Measurements from ENCODE around the gene MAP3K20. TPM values are rescaled to one million over a fixed set of nuclear protein-coding genes. Genes with fewer than 3 reads are reported as not detected.

Gene MAP3K20
- total and polyA plus RNA-seq, 7 experiments from 2014 or later = 0.18 to 17.0 (median 1.5) TPM; not detected in 1

- Histone ChIP-seq H3K27ac (ENCODE audit: low read depth, low read length) (no peak overlapping the region), H3K4me3 (ENCODE audit: low read length) (no peak overlapping the region), H3K36me3 (ENCODE audit: control insufficient read depth in 2 of 3, insufficient read depth in 3 of 3, low read length in 3 of 3) (no peaks in the 10 kb centered on the region), H3K9me3 (ENCODE audit: control insufficient read depth in 2 of 3, low read length in 3 of 3) (no peaks in the 10 kb centered on the region), H3K4me1 (ENCODE audit: control insufficient read depth in 2 of 2, insufficient read depth in 2 of 2, low read length in 2 of 2) (no peaks in the 10 kb centered on the region), H3K27me3 (ENCODE audit: control insufficient read depth in 2 of 2, insufficient read depth in 2 of 2, low read length in 2 of 2) (no peaks in the 10 kb centered on the region)
- H3K4me1 Mint-ChIP-seq = peaks cover 0 to 11% (median 0%) of the 10 kb centered on the region in 7 donors
- peaks cover 0 to 3% (median 0%) of the 10 kb centered on the region in 5 donors for H3K36me3 Mint-ChIP-seq
- POLR2A ChIA-PET = interaction anchor here (0.6 kb wide), 1 partner anchor 1797 kb away, joined by 4 read pairs; no protein-coding TSS in a partner anchor
- DNase-seq = no peak
- peak; percentile 41 for ATAC-seq
- peaks cover 0 to 3% (median 0%) of the 10 kb centered on the region in 5 donors for H3K27me3 Mint-ChIP-seq
- CTCF ChIA-PET = interaction anchor here (1.1 kb wide), 1 partner anchor 44 kb away, joined by 3 read pairs; no protein-coding TSS in a partner anchor
- intact Hi-C loops (cut with micrococcal nuclease) = no loop called here
- H3K4me3 Mint-ChIP-seq = no peak overlapping the region
- no peak overlapping the region for H3K27ac Mint-ChIP-seq
- no peaks in the 10 kb centered on the region for H3K9me3 Mint-ChIP-seq
Observed at GRCh38 chr2:173101687-173102086, 26.0 kb downstream of the MAP3K20 start.

GRCh38 chr2:173104156-173104555 is 28.5 kb downstream of the MAP3K20 start:
- Histone ChIP-seq H3K27me3 (ENCODE audit: control insufficient read depth in 2 of 2, insufficient read depth in 2 of 2, low read length in 2 of 2) (no peaks in the 10 kb centered on the region), H3K9me3 (ENCODE audit: control insufficient read depth in 2 of 3, low read length in 3 of 3) (no peaks in the 10 kb centered on the region), H3K36me3 (ENCODE audit: control insufficient read depth in 2 of 3, insufficient read depth in 3 of 3, low read length in 3 of 3) (no peaks in the 10 kb centered on the region), H3K27ac (ENCODE audit: low read depth, low read length) (no peak overlapping the region), H3K4me3 (ENCODE audit: low read length) (no peak overlapping the region), H3K4me1 (ENCODE audit: control insufficient read depth in 2 of 2, insufficient read depth in 2 of 2, low read length in 2 of 2) (no peaks in the 10 kb centered on the region)
- intact Hi-C loops (cut with micrococcal nuclease) = no loop called here
- POLR2A ChIA-PET = no interaction called here
- no peaks in the 10 kb centered on the region for H3K9me3 Mint-ChIP-seq
- H3K4me3 Mint-ChIP-seq = no peak overlapping the region
- H3K27me3 Mint-ChIP-seq = peaks cover 0 to 3% (median 0%) of the 10 kb centered on the region in 5 donors
- peaks cover 0 to 11% (median 0%) of the 10 kb centered on the region in 7 donors for H3K4me1 Mint-ChIP-seq
- ATAC-seq = no peak
- H3K36me3 Mint-ChIP-seq = peaks cover 0 to 2% (median 0%) of the 10 kb centered on the region in 5 donors
- no peak overlapping the region for H3K27ac Mint-ChIP-seq
- no peak for DNase-seq
- CTCF ChIA-PET = no interaction called here

- Histone ChIP-seq H3K4me3 (ENCODE audit: low read length) (no peak overlapping the region), H3K27me3 (ENCODE audit: control insufficient read depth in 2 of 2, insufficient read depth in 2 of 2, low read length in 2 of 2) (no peaks in the 10 kb centered on the region), H3K4me1 (ENCODE audit: control insufficient read depth in 2 of 2, insufficient read depth in 2 of 2, low read length in 2 of 2) (no peaks in the 10 kb centered on the region), H3K36me3 (ENCODE audit: control insufficient read depth in 2 of 3, insufficient read depth in 3 of 3, low read length in 3 of 3) (no peaks in the 10 kb centered on the region), H3K9me3 (ENCODE audit: control insufficient read depth in 2 of 3, low read length in 3 of 3) (no peaks in the 10 kb centered on the region), H3K27ac (ENCODE audit: low read depth, low read length) (no peak overlapping the region)
- Mint-ChIP-seq H3K9me3 (peaks cover 0 to 3% (median 0%) of the 10 kb centered on the region in 11 donors), H3K4me1 (peaks cover 0 to 5% (median 0%) of the 10 kb centered on the region in 7 donors), H3K27me3 (peaks cover 0 to 5% (median 3%) of the 10 kb centered on the region in 5 donors), H3K4me3 (no peak overlapping the region), H3K36me3 (peaks cover 0 to 2% (median 0%) of the 10 kb centered on the region in 5 donors), H3K27ac (no peak overlapping the region)
- intact Hi-C loops (cut with micrococcal nuclease) = no loop called here
- POLR2A ChIA-PET = no interaction called here
- CTCF ChIA-PET = no interaction called here
- no peak for DNase-seq
- no peak for ATAC-seq
Observed at GRCh38 chr2:173106959-173107628, 31.4 kb downstream of the MAP3K20 start.

- Histone ChIP-seq H3K4me3 (ENCODE audit: low read length) (no peak overlapping the region), H3K4me1 (ENCODE audit: control insufficient read depth in 2 of 2, insufficient read depth in 2 of 2, low read length in 2 of 2) (no peaks in the 10 kb centered on the region), H3K9me3 (ENCODE audit: control insufficient read depth in 2 of 3, low read length in 3 of 3) (no peaks in the 10 kb centered on the region), H3K27ac (ENCODE audit: low read depth, low read length) (no peak overlapping the region), H3K36me3 (ENCODE audit: control insufficient read depth in 2 of 3, insufficient read depth in 3 of 3, low read length in 3 of 3) (no peaks in the 10 kb centered on the region), H3K27me3 (ENCODE audit: control insufficient read depth in 2 of 2, insufficient read depth in 2 of 2, low read length in 2 of 2) (no peaks in the 10 kb centered on the region)
- H3K36me3 Mint-ChIP-seq = peaks cover 0 to 2% (median 0%) of the 10 kb centered on the region in 5 donors
- H3K27me3 Mint-ChIP-seq = peaks cover 0 to 9% (median 3%) of the 10 kb centered on the region in 5 donors
- peaks cover 0 to 3% (median 0%) of the 10 kb centered on the region in 11 donors for H3K9me3 Mint-ChIP-seq
- H3K4me1 Mint-ChIP-seq = peaks cover 0 to 4% (median 0%) of the 10 kb centered on the region in 7 donors
- CTCF ChIA-PET = no interaction called here
- H3K27ac Mint-ChIP-seq = no peak overlapping the region
- DNase-seq = no peak
- no peak for ATAC-seq
- POLR2A ChIA-PET = no interaction called here
- intact Hi-C loops (cut with micrococcal nuclease) = no loop called here
- no peak overlapping the region for H3K4me3 Mint-ChIP-seq
Observed at GRCh38 chr2:173107629-173108022, 32.0 kb downstream of the MAP3K20 start.

GRCh38 chr2:173109253-173110188 is 33.9 kb downstream of the MAP3K20 start:
- peaks cover 0 to 13% (median 0%) of the 10 kb centered on the region in 7 donors for H3K4me1 Mint-ChIP-seq
- H3K27me3 Mint-ChIP-seq = peaks cover 8 to 26% (median 14%) of the 10 kb centered on the region in 5 donors
- ATAC-seq = no peak
- CTCF ChIA-PET = no interaction called here
- H3K4me3 Mint-ChIP-seq = no peak overlapping the region
- H3K27me3 ChIP-seq (ENCODE audit: control insufficient read depth in 2 of 2, insufficient read depth in 2 of 2, low read length in 2 of 2) = no peaks in the 10 kb centered on the region
- no peak overlapping the region for H3K27ac Mint-ChIP-seq
- no peaks in the 10 kb centered on the region for H3K4me1 ChIP-seq (ENCODE audit: control insufficient read depth in 2 of 2, insufficient read depth in 2 of 2, low read length in 2 of 2)
- H3K27ac ChIP-seq (ENCODE audit: low read depth, low read length) = no peak overlapping the region
- POLR2A ChIA-PET = no interaction called here
- peaks cover 0 to 2% (median 0%) of the 10 kb centered on the region in 5 donors for H3K36me3 Mint-ChIP-seq
- intact Hi-C loops (cut with micrococcal nuclease) = no loop called here
- no peaks in the 10 kb centered on the region for H3K9me3 ChIP-seq (ENCODE audit: control insufficient read depth in 2 of 3, low read length in 3 of 3)
- DNase-seq = no peak
- peaks cover 0 to 12% (median 0%) of the 10 kb centered on the region in 11 donors for H3K9me3 Mint-ChIP-seq
- no peak overlapping the region for H3K4me3 ChIP-seq (ENCODE audit: low read length)
- H3K36me3 ChIP-seq (ENCODE audit: control insufficient read depth in 2 of 3, insufficient read depth in 3 of 3, low read length in 3 of 3) = no peaks in the 10 kb centered on the region

GRCh38 chr2:173117678-173118077 is 42.0 kb downstream of the MAP3K20 start:
- Histone ChIP-seq H3K36me3 (ENCODE audit: control insufficient read depth in 2 of 3, insufficient read depth in 3 of 3, low read length in 3 of 3) (no peaks in the 10 kb centered on the region), H3K4me3 (ENCODE audit: low read length) (no peak overlapping the region), H3K27me3 (ENCODE audit: control insufficient read depth in 2 of 2, insufficient read depth in 2 of 2, low read length in 2 of 2) (no peaks in the 10 kb centered on the region), H3K27ac (ENCODE audit: low read depth, low read length) (no peak overlapping the region), H3K9me3 (ENCODE audit: control insufficient read depth in 2 of 3, low read length in 3 of 3) (no peaks in the 10 kb centered on the region), H3K4me1 (ENCODE audit: control insufficient read depth in 2 of 2, insufficient read depth in 2 of 2, low read length in 2 of 2) (no peaks in the 10 kb centered on the region)
- peaks cover 12 to 32% (median 25%) of the 10 kb centered on the region in 5 donors for H3K27me3 Mint-ChIP-seq
- CTCF ChIA-PET = no interaction called here
- intact Hi-C loops (cut with micrococcal nuclease) = no loop called here
- H3K36me3 Mint-ChIP-seq = peaks cover 0 to 11% (median 0%) of the 10 kb centered on the region in 5 donors
- no peak overlapping the region for H3K27ac Mint-ChIP-seq
- ATAC-seq = no peak
- DNase-seq = no peak
- no peak overlapping the region for H3K4me3 Mint-ChIP-seq
- H3K9me3 Mint-ChIP-seq = peaks cover 0 to 12% (median 0%) of the 10 kb centered on the region in 11 donors
- H3K4me1 Mint-ChIP-seq = peaks cover 0 to 13% (median 0%) of the 10 kb centered on the region in 7 donors
- POLR2A ChIA-PET = no interaction called here
